22Rv1 (cell line): ENCODE measurements around the gene CACNA2D2.

Experiments used
- CTCF ChIP-seq: fragments of 450-650 bp; IDR thresholded peaks from 2 replicates; pipeline ENCODE4 v1.5.1; 2017; ENCODE audit warnings: mild to moderate bottlenecking
- ZFX ChIP-seq: fragments of 450-650 bp; IDR thresholded peaks from 2 replicates; pipeline ENCODE4 v1.6.1; 2017; ENCODE audit warnings: antibody characterized with exemption, borderline replicate concordance

- no peak for TF ChIP-seq CTCF
- no peak for TF ChIP-seq ZFX
Observed at GRCh38 chr3:50353245-50354004, 150.0 kb downstream of the CACNA2D2 start.
